ENCODE data around the gene RSU1.
"Not testable (repeated sequence)": the region's sequence is repeated elsewhere in the genome, so short reads cannot be mapped to it uniquely, and the experiment has no call there.

The RSU1 gene

GRCh38 chr10:16780338-16780880 lies 36.8 kb downstream of the RSU1 start:
- DNase-seq (ENCODE audit: low read depth): no peak

DNA sequence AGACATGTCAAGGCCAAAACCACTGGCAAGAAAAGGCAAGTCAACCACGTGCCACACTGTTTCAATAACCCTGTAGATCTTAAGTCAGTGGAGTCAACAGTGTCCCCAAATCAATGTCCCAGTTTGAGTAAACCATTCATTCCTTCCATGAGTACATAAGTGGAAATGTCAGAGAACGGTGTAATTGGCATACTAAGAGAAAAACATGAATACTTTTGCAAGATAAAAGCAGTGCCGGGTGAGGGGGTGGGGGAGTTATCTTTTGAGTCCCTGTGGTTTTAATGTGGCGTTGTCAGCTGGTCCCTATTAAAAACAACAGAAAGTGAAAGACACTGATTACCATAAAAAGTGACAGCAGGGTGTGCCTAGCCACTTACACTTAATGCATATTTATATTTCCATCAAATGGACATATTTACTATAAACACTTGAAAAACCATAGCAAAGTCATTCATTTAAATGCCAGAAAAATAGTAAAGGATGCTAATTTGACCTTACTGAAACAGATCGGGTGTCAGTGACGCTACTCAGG lies 37.8 kb downstream of the RSU1 start:
- peak; percentile 46 for DNase-seq (ENCODE audit: low read depth)

DNA sequence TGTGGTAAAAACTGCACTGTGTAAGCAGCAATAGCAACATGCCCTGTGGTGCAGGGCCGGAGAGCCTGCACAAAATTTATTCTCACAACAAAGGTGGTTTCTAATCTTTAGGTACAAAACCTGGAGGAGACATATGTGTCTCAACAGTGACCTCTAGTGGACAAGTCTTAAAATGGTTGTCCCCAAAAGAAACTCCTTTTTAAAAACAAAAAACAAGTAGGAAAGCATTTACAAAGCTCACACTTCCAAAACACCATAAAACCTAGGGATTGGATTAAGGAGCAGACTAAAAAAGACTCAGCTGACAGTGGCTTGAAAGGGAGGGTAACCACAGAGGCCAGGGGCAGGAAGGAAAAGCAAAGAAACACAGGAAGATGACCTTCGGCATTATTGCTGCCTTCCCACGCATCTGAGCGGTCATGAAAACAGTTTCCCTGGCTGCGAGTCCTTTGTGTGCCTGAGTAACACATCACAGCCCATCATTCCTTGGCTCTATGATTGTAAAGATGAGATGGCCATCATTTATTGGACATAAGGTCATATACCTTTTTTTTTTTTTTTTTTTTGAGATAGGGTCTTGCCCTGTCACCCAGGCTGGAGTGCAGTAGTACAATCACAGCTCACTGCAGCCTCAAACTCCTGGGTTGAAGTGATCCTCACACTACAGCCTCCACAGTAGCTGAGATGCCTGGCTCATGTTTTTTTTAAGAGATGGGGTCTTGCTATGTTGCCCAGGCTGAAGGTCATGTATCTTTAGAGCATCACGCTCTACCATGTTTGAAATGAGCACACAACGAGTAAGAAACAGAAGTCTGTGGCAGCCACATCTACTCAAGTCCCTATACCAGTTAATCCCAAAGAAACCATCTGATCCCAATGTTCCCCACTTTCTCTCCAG lies 39.5 kb downstream of the RSU1 start:
- DNase-seq (ENCODE audit: low read depth): no peak

DNA sequence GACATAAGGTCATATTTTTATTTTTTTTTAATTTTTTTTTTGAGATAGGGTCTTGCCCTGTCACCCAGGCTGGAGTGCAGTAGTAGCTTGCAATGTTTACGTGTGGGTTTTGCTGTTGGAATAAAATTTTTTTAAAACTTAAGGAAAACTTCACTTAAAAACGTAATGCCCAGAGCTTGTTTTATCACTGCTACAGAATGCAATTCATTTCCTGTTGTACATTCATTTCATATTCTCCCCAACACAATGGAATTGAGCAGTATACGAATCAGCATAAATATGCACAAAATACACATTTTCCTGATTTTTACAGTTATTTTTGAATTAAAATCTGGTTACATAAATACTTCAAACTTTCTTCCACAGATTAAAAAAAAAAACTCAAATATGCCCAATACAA lies 40.3 kb downstream of the RSU1 start:
- DNase-seq (ENCODE audit: low read depth): no peak

GRCh38 chr10:16773334-16773733 lies 43.9 kb downstream of the RSU1 start:
- DNase-seq (ENCODE audit: low read depth): no peak

DNA sequence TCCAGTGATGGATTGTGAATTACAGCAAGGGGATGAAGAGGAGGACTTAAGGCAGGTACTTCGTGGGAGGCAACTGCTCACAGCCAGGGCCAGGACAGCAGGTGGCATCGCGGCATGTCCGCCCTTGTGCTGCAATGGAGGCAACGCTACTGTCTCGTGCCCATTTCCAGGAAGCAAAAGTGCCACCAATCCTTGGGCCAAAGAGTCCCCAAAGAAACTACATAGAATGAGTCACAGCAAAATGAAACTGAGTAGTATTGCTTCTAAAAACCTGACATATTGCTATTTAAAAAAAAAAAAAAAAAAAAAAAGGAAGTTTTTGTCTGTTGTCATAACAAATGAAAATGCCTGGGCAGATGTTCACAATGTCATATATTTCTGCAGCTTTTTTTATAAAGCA lies 46.6 kb downstream of the RSU1 start:
- DNase-seq (ENCODE audit: low read depth): no peak

DNA sequence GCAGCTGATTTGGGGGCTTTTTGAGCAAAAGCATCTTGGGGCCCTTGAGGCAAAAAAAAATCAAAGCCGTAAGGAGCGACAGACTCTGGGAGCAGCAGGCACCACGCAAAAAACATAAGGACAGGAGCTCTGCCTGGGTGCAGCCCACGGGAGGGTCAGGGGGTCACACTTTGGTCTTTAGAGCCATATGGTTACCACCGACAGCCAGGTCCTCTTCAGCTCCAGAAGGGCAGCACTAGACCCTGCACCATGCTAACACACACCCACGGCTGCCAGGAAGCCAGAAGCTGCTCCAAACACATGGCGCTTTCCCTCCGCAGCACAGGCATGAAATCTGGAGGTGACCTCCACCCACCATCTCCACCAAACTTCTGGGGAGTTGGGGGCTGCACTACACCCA lies 47.1 kb downstream of the RSU1 start:
- DNase-seq (ENCODE audit: low read depth): no peak

- no peak for DNase-seq (ENCODE audit: low read depth)
These were observed 47.9 kb downstream of the RSU1 start for GRCh38 chr10:16769331-16769730.

DNA sequence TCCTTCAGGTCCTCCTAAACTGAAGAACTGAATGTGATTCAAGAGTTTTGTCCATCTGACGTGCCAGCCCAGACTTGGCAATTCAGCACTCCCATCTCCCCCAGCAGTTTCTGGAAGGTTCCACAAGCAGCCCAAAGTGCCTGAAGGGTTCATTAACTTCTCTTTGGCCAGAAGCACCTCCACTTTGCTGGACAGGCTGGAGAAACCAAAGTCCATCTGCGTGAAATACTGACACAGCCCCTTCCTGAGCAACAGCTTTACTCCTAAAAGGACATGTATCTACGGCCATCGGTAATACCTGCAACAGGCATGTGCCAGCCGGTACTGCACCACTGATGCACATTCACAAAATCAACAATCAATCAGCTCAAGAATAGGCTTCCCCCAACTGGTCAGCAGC lies 48.5 kb downstream of the RSU1 start:
- DNase-seq (ENCODE audit: low read depth): no peak

DNA sequence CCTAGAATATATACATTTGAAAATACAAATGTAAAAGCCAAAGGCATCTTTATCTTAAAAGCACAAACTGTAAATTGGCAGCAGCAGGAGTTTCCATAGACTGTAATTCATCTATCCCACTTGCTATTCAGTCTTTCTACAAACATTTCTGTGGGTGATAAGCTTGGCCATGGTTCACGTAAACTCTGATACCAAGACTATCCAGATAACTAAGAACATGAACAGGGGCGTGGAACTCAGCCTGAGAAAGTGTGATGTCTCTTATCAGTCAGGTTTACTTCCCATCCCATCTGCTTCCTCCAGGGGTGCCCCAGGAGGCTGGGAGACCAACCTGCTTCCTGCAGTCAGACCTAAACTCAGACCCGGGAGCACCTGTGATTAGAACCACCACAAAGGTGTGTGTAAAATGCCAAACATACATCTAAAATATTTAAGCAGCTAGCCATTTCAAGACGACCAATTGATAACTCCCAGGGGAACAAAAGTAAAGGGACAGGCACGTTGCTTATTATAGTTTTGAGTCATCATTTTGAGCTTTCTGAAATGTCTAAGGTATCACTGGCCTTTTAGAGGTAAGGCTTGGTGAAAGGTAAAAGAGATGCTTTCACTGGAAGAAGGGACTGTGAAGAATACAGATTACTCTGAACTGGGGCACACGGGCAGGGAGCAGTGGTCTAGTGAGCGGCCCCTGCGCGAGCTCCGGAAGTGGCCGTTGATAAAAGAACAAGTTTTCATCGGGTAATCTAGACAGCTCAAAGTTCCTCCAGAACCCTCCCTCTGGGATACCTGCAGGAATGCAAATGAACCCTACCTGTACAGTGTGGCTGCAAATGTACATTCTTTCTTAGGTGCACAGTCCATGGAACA lies 51.5 kb downstream of the RSU1 start:
- no peak for DNase-seq (ENCODE audit: low read depth)

- no peak for DNase-seq (ENCODE audit: low read depth)
These were observed 55.9 kb downstream of the RSU1 start for GRCh38 chr10:16761300-16761699.

GRCh38 chr10:16756561-16757221 lies 60.5 kb downstream of the RSU1 start:
- no peak for DNase-seq (ENCODE audit: low read depth)

DNA sequence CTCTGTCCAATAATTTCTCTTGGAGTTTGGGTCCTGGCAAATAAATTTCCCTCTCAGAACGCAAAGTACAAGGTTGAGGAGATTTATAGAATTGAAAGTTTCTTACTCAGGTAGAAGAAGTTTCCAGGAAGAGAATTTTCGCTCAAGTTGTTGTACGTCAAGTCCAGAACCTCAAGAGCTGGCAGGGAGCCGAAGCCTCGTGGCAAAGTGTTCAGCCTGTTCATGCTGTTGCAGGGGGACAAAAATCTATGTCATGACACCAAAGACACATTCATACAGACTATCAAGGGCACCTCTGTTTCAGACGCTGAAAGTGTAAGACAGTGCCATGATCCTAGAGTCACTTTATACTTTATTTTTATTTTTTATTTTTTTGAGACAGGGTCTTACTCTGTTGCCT lies 62.5 kb downstream of the RSU1 start:
- no peak for DNase-seq (ENCODE audit: low read depth)

GRCh38 chr10:16752849-16753248 lies 64.4 kb downstream of the RSU1 start:
- not testable (repeated sequence) for DNase-seq (ENCODE audit: low read depth)

- no peak for DNase-seq (ENCODE audit: low read depth)
These were observed 65.1 kb downstream of the RSU1 start for GRCh38 chr10:16752099-16752498.

GRCh38 chr10:16751244-16751643 lies 66.0 kb downstream of the RSU1 start:
- DNase-seq (ENCODE audit: low read depth): no peak

DNA sequence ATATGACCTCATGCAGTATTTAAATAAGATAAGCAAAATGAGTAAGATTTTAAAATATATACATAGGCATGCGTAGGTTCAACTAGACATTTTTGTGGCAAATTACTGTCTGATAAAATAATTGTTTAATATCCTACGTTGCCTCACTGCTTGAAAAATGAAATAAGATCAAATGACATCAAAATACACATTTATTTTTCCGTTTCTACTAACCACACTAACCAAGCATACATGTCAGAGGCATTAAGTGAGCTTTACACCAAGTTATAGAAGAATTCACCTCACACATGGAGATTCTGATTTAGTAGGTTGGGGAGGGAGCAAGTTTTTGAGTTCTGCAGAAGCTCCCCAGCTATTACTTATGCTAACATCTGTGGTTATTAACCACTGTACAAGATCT lies 66.8 kb downstream of the RSU1 start:
- DNase-seq (ENCODE audit: low read depth): no peak

DNA sequence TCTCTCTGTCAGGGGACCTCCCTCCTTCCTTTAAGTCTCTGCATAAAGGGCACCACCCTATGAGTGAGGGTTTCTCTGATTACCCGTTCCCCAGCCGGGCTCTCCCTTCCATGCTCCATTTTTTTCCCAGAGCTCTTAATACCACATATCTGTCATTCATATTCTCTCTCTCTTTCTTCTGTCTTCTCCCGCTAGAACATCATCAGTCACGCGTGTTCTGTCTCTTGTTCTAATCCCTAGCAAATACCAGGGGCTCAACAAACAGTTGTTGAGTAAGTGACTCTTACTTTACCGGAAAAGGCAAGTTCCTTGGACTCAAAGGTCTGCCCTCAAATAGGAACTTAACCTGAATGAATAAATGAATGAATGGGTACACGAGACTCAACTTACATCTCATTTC lies 68.5 kb downstream of the RSU1 start:
- no peak for DNase-seq (ENCODE audit: low read depth)

DNA sequence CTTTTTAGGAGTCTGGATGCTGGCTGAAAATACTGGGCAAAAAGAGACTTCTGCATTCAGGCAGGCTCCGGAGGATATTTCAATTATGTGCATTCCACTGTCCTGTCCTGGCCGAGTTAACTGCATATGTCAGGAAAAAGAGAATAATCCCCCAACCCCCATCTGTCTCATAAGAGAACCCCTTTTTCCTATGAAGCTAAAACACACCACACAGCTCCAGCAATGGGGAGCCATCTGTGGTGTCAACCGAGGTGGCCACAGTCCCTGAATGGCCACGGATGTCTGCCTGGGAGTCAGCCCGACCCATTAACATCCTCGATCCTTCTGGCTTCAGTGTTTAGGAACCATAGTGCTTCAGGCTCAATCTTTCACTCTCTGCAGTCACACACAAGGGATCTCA lies 70.4 kb downstream of the RSU1 start:
- DNase-seq (ENCODE audit: low read depth): no peak

DNA sequence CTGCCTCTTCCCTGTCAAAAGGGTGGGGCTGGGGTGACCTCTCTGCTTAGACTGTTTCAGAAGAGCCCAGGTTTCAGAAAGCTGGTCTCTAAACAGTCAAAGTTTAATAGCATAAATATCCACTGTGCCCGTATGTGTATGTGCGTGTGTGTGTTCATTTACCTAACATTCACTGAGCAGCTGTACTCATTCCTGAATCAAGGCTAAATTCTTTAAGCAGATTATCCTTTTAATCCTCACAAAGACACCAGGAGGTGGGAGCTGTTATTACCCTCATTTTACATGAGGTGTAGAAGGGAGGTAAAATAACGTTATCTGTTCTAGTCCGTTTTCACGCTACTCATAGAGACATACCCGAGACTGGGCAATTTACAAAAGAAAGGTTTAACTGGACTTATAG lies 72.2 kb downstream of the RSU1 start:
- DNase-seq (ENCODE audit: low read depth): no peak

- DNase-seq (ENCODE audit: low read depth): no peak
These were observed 74.9 kb downstream of the RSU1 start for GRCh38 chr10:16742165-16742960.
